Activated T-cell treated with anti-CD3 and anti-CD28 coated beads, Interleukin-2, amount 50 U/mL, for 4 hours (primary cell): ENCODE data around the gene RNU7-1. TPM values are rescaled to one million over a fixed set of nuclear protein-coding genes. Genes with fewer than 3 reads are reported as not detected.

Source experiments
- ATAC-seq, 2 donors: fragments of 200-7000 bp; cut with Tn5 transposase; one replicate each; pipeline ENCODE4 v1.10.0; 2021
- DNase-seq: peaks from one replicate; pipeline ENCODE4 v3.0.0-alpha.2; 2020
- H3K27me3 Mint-ChIP-seq: one replicate; pipeline ENCODE4 v1.8.0; 2021; ENCODE audit warnings: low read depth, mixed read lengths
- H3K36me3 Mint-ChIP-seq: one replicate; pipeline ENCODE4 v1.8.0; 2022; ENCODE audit warnings: mixed read lengths; ENCODE audit not compliant: insufficient read depth
- H3K4me1 Mint-ChIP-seq: one replicate; pipeline ENCODE4 v1.8.0; 2021; ENCODE audit warnings: low read depth, mixed read lengths
- H3K4me3 Mint-ChIP-seq: one replicate; pipeline ENCODE4 v1.8.0; 2021; ENCODE audit warnings: mild to moderate bottlenecking, moderate library complexity, mixed read lengths
- H3K9me3 Mint-ChIP-seq: one replicate; pipeline ENCODE4 v1.8.0; 2021; ENCODE audit warnings: mixed read lengths
- total RNA-seq, 3 donors: library from RNA; stranded (reverse); gene quantifications; one replicate each; pipeline ENCODE4 v1.2.1, GENCODE V29; 2021

RNU7-1 gene
- total RNA-seq, 3 donors from 2014 or later: not detected

- peak; percentile 26 for DNase-seq
- ATAC-seq: peak; percentile 24 to 36
- no peaks in the 10 kb centered on the region for H3K27me3 Mint-ChIP-seq
- H3K9me3 Mint-ChIP-seq: no peaks in the 10 kb centered on the region
- peak overlapping the region; percentile 100 for H3K4me3 Mint-ChIP-seq
- H3K36me3 Mint-ChIP-seq: peaks cover 40% of the 10 kb centered on the region
- peaks cover 53% of the 10 kb centered on the region for H3K4me1 Mint-ChIP-seq
Observed at GRCh38 chr12:6970096-6970527, 26.5 kb downstream of the RNU7-1 start.

- H3K9me3 Mint-ChIP-seq: no peaks in the 10 kb centered on the region
Observed at GRCh38 chr12:6974180-6974579, 30.6 kb downstream of the RNU7-1 start.

GRCh38 chr12:6975297-6976032 lies 31.8 kb downstream of the RNU7-1 start:
- no peak overlapping the region for H3K4me3 Mint-ChIP-seq
- DNase-seq (no peak), ATAC-seq (no peak)
- H3K27me3 Mint-ChIP-seq: no peaks in the 10 kb centered on the region
- H3K9me3 Mint-ChIP-seq: no peaks in the 10 kb centered on the region
- peaks cover 34% of the 10 kb centered on the region for H3K36me3 Mint-ChIP-seq
- H3K4me1 Mint-ChIP-seq: peaks cover 27% of the 10 kb centered on the region

More at GRCh38 chr12:6974180-6974579, 30.6 kb downstream of the RNU7-1 start:
- DNase-seq (no peak), ATAC-seq (no peak)
- Mint-ChIP-seq H3K36me3 (peaks cover 37% of the 10 kb centered on the region), H3K4me3 (no peak overlapping the region), H3K27me3 (no peaks in the 10 kb centered on the region), H3K4me1 (peaks cover 29% of the 10 kb centered on the region)

- Mint-ChIP-seq H3K4me1 (peaks cover 13% of the 10 kb centered on the region), H3K27me3 (no peaks in the 10 kb centered on the region), H3K9me3 (no peaks in the 10 kb centered on the region), H3K36me3 (peaks cover 37% of the 10 kb centered on the region), H3K4me3 (no peak overlapping the region)
- no peak for ATAC-seq
- no peak for DNase-seq
Observed at GRCh38 chr12:6977653-6978052, 34.0 kb downstream of the RNU7-1 start.

- ATAC-seq (no peak), DNase-seq (no peak)
- Mint-ChIP-seq H3K27me3 (no peaks in the 10 kb centered on the region), H3K4me1 (peaks cover 7% of the 10 kb centered on the region), H3K9me3 (no peaks in the 10 kb centered on the region), H3K36me3 (peaks cover 40% of the 10 kb centered on the region), H3K4me3 (no peak overlapping the region)
Observed at GRCh38 chr12:6978188-6978587, 34.6 kb downstream of the RNU7-1 start.

GRCh38 chr12:6978611-6979011 lies 35.0 kb downstream of the RNU7-1 start:
- no peak for DNase-seq
- Mint-ChIP-seq H3K27me3 (no peaks in the 10 kb centered on the region), H3K9me3 (no peaks in the 10 kb centered on the region), H3K36me3 (peaks cover 43% of the 10 kb centered on the region), H3K4me1 (peaks cover 5% of the 10 kb centered on the region), H3K4me3 (no peak overlapping the region)
- no peak for ATAC-seq

- no peaks in the 10 kb centered on the region for H3K9me3 Mint-ChIP-seq
- ATAC-seq (no peak), DNase-seq (no peak)
- H3K27me3 Mint-ChIP-seq: no peaks in the 10 kb centered on the region
- peaks cover 2% of the 10 kb centered on the region for H3K4me1 Mint-ChIP-seq
- no peak overlapping the region for H3K4me3 Mint-ChIP-seq
- H3K36me3 Mint-ChIP-seq: peaks cover 43% of the 10 kb centered on the region
Observed at GRCh38 chr12:6979021-6979420, 35.4 kb downstream of the RNU7-1 start.

GRCh38 chr12:6979453-6979852 lies 35.8 kb downstream of the RNU7-1 start:
- Mint-ChIP-seq H3K4me3 (no peak overlapping the region), H3K36me3 (peaks cover 43% of the 10 kb centered on the region), H3K27me3 (no peaks in the 10 kb centered on the region), H3K9me3 (no peaks in the 10 kb centered on the region), H3K4me1 (no peaks in the 10 kb centered on the region)
- DNase-seq: no peak
- no peak for ATAC-seq

GRCh38 chr12:6980075-6980474 lies 36.5 kb downstream of the RNU7-1 start:
- Mint-ChIP-seq H3K4me1 (no peaks in the 10 kb centered on the region), H3K36me3 (peaks cover 43% of the 10 kb centered on the region)
- DNase-seq: no peak

GRCh38 chr12:6980740-6981139 lies 37.1 kb downstream of the RNU7-1 start:
- Mint-ChIP-seq H3K9me3 (no peaks in the 10 kb centered on the region), H3K36me3 (peaks cover 41% of the 10 kb centered on the region), H3K27me3 (no peaks in the 10 kb centered on the region)

More at GRCh38 chr12:6980075-6980474, 36.5 kb downstream of the RNU7-1 start:
- no peaks in the 10 kb centered on the region for H3K9me3 Mint-ChIP-seq
- no peaks in the 10 kb centered on the region for H3K27me3 Mint-ChIP-seq
- H3K4me3 Mint-ChIP-seq: no peak overlapping the region
- ATAC-seq: no peak

GRCh38 chr12:6981152-6982052 lies 37.8 kb downstream of the RNU7-1 start:
- Mint-ChIP-seq H3K36me3 (peaks cover 36% of the 10 kb centered on the region), H3K9me3 (no peaks in the 10 kb centered on the region), H3K27me3 (no peaks in the 10 kb centered on the region), H3K4me1 (no peaks in the 10 kb centered on the region), H3K4me3 (no peak overlapping the region)
- DNase-seq: no peak
- ATAC-seq: no peak

More at GRCh38 chr12:6980740-6981139, 37.1 kb downstream of the RNU7-1 start:
- no peak for DNase-seq
- H3K4me3 Mint-ChIP-seq: no peak overlapping the region
- no peak for ATAC-seq
- H3K4me1 Mint-ChIP-seq: no peaks in the 10 kb centered on the region

GRCh38 chr12:6982532-6982931 lies 38.9 kb downstream of the RNU7-1 start:
- Mint-ChIP-seq H3K27me3 (no peaks in the 10 kb centered on the region), H3K9me3 (no peaks in the 10 kb centered on the region), H3K4me1 (no peaks in the 10 kb centered on the region), H3K4me3 (no peak overlapping the region), H3K36me3 (peaks cover 28% of the 10 kb centered on the region)
- ATAC-seq: no peak
- DNase-seq: no peak

GRCh38 chr12:6987956-6988553 lies 44.4 kb downstream of the RNU7-1 start:
- H3K9me3 Mint-ChIP-seq: no peaks in the 10 kb centered on the region
- H3K4me3 Mint-ChIP-seq: no peak overlapping the region
- no peak for ATAC-seq
- no peaks in the 10 kb centered on the region for H3K27me3 Mint-ChIP-seq
- H3K4me1 Mint-ChIP-seq: no peaks in the 10 kb centered on the region
- H3K36me3 Mint-ChIP-seq: peaks cover 14% of the 10 kb centered on the region
- no peak for DNase-seq
